Measurements from ENCODE around the gene DISC1.

DISC1 gene

GRCh38 chr1:231822041-231822440 lies 195.5 kb downstream of the DISC1 start:
- DNase-seq (ENCODE audit: low read depth), result no peak

GRCh38 chr1:231826566-231826965 lies 200.0 kb downstream of the DISC1 start:
- no peak for DNase-seq (ENCODE audit: low read depth)

DNA sequence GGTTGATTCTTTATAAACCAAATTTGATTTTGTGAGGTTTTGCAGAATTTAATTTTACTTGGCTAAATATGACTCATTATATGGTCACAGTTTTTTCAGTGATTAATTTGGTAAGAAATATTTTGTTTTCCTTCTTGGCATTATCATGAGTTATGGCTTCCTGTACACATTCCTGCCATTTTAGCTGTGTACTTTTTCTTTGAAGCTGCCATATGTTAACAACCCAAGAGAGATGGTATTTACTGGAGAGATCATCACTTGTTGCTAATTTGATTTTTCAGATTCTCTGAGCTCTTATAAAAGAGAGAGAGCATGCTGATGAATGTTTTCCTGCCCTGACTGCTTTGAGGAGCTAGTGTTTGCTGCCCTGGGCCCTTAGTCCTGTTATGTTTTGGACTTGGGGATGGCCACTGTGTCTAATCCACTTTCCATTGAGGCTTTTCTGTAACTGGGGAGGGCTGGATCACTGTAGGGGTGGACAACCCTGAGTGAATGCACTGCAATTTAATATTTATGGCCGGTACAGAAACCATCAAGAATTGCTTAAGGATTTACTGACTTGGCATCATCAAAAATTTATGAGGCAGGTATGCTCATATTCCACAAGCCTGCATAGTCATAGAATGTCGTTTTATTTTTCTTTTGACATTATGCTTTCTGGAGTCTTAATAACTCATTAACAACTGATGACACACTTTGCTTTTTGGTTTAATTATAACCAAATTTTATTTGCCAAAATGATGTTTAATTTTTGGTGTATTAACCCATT lies 200.9 kb downstream of the DISC1 start:
- no peak for DNase-seq (ENCODE audit: low read depth)

DNA sequence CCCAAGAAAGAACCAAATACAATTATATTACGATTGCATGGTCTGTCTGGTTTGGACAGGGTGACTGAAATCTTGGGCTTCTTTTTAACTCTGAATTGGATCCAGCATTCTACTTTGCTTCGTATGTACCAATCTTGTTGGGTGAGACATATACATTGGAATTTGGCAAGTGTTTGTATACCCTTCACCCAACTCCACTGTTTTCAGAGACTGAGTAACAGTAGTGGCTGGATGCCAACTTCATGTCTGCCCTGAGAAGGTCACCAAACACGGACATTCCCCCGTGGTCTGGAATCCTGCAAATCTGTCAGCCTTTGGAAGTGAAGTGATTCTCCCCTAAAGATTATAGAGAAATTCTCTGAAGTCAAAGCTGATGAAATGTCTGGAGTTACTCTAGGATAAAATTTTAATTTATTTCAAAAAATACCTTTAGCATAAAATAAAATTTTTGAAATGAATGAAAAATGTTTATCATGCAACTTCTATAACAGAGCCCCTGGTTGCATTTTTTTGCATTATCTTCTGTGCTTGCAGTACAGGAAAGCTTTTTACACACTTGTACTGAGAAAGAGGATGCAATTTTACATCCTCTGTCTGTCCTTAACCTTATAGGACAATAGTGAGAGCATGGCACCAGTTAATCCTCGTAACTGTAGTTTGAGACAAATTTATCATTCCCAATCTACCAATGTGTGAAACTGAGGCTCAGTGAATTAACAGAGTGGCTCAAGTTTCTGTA lies 201.8 kb downstream of the DISC1 start:
- DNase-seq (ENCODE audit: low read depth), result no peak

DNA sequence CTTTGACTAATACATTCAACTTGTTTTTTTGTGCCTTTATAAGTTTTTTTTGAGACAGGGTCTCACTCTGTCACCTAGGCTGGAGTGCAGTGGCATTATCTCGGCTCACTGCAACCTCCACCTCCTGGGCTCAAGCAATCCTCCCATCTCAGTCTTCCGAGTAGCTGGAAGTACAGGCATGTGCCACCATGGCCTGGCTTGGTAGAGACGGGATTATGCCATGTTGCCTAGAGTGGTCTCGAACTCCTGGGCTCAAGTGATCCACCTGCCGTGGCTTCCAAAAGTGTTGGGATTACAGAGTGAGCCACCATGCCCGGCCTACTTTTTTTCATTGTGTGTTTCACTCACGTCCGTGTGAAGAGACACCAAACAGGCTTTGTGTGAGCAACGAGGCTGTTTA lies 202.7 kb downstream of the DISC1 start:
- DNase-seq (ENCODE audit: low read depth), result no peak

GRCh38 chr1:231836227-231836893 lies 209.8 kb downstream of the DISC1 start:
- DNase-seq (ENCODE audit: low read depth), result no peak

DNA sequence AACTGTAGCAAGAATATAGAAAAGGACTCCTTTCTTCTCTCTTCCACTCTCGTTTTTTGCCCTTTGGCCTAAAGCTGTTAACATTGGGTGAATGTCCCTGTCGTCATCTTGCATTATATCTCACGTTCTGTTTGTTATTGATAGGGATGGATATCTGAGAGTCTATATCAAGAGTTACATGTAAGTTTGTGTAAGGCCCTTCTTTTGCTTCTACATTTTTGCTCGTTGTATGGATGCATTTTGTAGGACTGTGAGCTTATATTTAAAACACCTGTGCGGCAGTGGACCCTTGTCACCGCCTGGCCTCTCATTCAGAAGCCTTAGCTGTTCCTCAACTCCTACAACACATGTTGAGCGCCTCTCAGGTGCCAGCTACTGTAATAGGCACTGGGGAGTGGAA lies 211.9 kb downstream of the DISC1 start:
- DNase-seq (ENCODE audit: low read depth), result no peak

GRCh38 chr1:231839999-231840398 lies 213.4 kb downstream of the DISC1 start:
- DNase-seq (ENCODE audit: low read depth), result no peak

DNA sequence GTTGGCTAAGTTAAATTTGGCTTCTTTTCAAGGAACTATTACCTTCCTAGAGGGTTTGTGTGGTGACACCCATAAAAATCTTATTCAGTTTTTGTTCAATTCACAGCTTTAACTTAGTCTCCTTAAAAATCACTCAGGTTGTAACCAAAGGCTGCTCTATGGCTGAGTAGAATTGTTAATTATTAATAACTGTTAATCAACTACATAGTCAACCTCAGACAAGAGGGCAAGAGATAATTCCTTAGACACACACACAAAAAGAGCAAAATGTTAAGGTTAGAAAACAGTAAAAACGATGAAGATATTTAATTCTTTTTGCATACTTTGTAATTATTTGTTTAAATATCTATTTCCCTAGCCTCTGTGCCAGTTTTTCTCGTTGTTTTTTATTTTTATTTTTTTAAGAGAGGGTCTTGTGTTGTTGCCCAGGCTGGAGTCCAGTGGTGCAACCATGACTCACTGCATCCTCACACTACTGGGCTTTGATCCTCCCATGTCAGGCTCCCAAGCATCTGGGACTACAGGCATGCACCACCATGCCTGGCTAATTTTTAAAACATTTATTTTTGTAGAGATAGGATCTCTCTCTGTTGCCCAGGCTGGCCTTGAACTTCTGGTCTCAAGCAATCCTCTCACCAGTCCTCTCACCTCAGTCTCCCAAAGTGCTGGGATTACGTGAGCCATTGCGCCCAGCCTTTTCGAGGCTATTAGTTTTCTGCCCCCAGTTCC lies 215.2 kb downstream of the DISC1 start:
- no peak for DNase-seq (ENCODE audit: low read depth)

DNA sequence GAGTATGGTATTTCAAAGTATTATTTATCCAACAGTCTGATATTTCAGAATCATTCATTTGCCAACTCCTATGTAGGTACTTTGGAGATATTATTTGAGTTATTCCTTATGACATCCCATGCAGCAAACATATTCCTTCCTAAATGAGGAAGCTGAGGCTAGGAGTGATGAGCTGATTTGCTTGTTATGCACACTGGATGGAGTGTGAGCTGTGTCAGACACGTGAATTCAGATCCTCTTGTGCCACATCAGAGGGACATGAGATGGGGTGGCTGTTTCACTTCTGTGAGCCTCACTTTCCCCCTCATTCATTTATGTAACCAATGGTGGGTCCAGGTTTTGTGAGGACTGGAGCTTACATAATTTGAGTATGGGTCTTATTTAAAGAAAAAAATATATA lies 215.9 kb downstream of the DISC1 start:
- DNase-seq (ENCODE audit: low read depth), result no peak

GRCh38 chr1:231844986-231845502 lies 218.5 kb downstream of the DISC1 start:
- DNase-seq (ENCODE audit: low read depth), result no peak

DNA sequence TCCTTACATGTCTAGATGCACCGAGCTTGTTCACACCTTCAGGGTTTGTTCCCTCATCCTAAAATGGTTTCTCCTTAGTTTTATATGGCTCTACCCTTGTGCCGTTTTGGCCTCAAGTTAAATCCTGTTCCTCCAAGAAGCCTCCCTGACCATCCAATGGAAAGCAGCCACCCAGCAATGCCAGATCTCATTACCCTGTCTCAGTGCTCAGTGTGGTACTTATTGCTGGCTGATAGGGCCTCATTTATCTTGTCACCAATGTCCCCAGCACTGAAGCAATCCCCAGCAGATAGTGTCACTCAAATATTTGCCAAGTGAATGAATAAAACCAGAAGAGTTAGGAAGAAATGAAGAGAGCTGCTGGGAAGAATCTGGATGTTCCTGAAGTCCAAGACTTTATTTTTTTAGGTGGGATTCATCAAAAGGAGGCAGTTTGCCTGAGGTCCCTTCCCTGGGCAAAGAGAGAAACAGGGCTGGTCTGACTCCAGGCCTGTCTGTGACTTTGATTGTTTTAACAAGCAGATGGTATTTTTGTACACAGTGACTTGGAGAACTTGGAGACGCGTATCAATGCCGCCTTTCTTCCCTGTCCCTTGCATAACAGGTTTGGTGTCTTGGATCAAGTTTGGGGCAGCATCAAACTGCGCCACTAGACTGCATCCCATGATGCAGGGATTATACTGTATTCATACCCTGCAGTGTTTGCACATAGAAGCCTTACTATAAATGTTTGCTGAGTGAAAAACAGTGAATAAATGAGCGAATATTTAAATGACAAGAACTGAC lies 221.2 kb downstream of the DISC1 start:
- DNase-seq (ENCODE audit: low read depth), result no peak

- no peak for DNase-seq (ENCODE audit: low read depth)
Observed at GRCh38 chr1:231849981-231850380, 223.4 kb downstream of the DISC1 start.

GRCh38 chr1:231850786-231851185 lies 224.2 kb downstream of the DISC1 start:
- no peak for DNase-seq (ENCODE audit: low read depth)

- DNase-seq (ENCODE audit: low read depth), result no peak
Observed at GRCh38 chr1:231853588-231854207, 227.1 kb downstream of the DISC1 start.

GRCh38 chr1:231855361-231855760 lies 228.8 kb downstream of the DISC1 start:
- DNase-seq (ENCODE audit: low read depth), result no peak

DNA sequence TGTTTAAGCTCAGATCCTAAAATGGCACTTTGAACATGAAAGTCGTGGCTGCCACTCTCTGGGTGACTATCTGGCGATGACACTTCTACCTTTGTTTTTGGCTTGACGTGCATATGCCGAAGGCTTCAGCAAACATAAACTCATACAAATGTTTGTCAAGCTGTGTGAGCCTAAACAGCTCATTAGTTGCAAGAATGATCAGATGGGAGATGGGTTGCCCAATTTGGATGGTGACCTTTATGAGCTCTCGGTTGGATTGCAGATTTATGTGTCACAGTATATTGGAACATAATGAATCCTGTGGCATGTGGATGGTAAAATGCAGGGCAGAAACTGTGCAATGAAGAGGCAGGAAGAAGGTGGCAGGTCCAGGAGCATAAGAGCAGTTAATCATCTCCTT lies 229.3 kb downstream of the DISC1 start:
- no peak for DNase-seq (ENCODE audit: low read depth)

GRCh38 chr1:231856426-231856825 lies 229.8 kb downstream of the DISC1 start:
- no peak for DNase-seq (ENCODE audit: low read depth)

DNA sequence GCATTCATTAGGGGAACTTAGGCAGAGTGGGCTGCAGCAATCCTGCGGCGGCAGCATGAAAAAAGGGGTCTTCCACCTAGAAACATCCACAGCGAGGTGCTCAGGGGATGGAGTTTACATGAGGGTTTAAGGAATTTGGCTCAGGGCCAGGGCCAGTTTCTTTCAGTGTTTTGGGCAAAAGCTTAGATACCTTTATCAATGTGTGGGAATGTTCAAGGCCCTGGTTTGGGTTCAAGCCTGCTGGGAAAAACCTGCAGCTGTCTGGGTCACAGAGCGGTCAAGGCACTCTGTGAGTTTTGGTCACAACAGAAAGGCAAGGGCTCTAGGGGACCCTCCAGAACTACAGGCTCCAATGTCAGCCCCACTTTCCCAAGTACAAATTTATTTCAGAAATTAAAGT lies 230.3 kb downstream of the DISC1 start:
- no peak for DNase-seq (ENCODE audit: low read depth)

- no peak for DNase-seq (ENCODE audit: low read depth)
Observed at GRCh38 chr1:231857609-231858135, 231.1 kb downstream of the DISC1 start.
